OCI-LY1 (cell line): Measurements from ENCODE around the gene RNF17.

Experiments
- H2AFZ ChIP-seq: fragments of 200-600 bp; sonication (generic), shearing (Covaris generic); 2 replicates; pipeline ENCODE4 v1.6.0; 2014; ENCODE audit warnings: antibody characterized with exemption, mild to moderate bottlenecking, low read length
- H3F3A ChIP-seq: fragments of 200-600 bp; sonication (generic), shearing (Covaris generic); 2 replicates; pipeline ENCODE4 v1.6.0; 2014; ENCODE audit warnings: mild to moderate bottlenecking, antibody characterized with exemption, low read length, moderate library complexity; ENCODE audit not compliant: insufficient read depth
- H3K27ac ChIP-seq: fragments of 200-600 bp; sonication (generic); 2 replicates; pipeline ENCODE4 v1.5.1; 2014; ENCODE audit warnings: low read length, mixed run types, mild to moderate bottlenecking, low read depth; ENCODE audit not compliant: poor library complexity, severe bottlenecking
- H3K27me3 ChIP-seq: fragments of 200-600 bp; sonication (generic); 2 replicates; pipeline ENCODE4 v1.6.0; 2014; ENCODE audit warnings: antibody characterized with exemption, mild to moderate bottlenecking, low read length, moderate library complexity; ENCODE audit not compliant: insufficient read depth
- H3K36me3 ChIP-seq: fragments of 200-600 bp; sonication (generic); 2 replicates; pipeline ENCODE4 v1.6.1; 2014; ENCODE audit warnings: mild to moderate bottlenecking, antibody characterized with exemption, low read length, moderate library complexity, mixed read lengths; ENCODE audit not compliant: insufficient read depth
- H3K4me1 ChIP-seq: fragments of 200-600 bp; sonication (generic); 2 replicates; pipeline ENCODE4 v1.5.1; 2014; ENCODE audit warnings: mild to moderate bottlenecking, low read length, moderate library complexity; ENCODE audit not compliant: insufficient read depth, severe bottlenecking
- H3K4me2 ChIP-seq: fragments of 200-600 bp; sonication (generic), shearing (Covaris generic); 2 replicates; pipeline ENCODE4 v1.6.1; 2014; ENCODE audit warnings: low read length
- H3K4me3 ChIP-seq: fragments of 200-600 bp; sonication (generic); 2 replicates; pipeline ENCODE4 v1.5.1; 2014; ENCODE audit warnings: low read length, low read depth, mild to moderate bottlenecking, mixed read lengths; ENCODE audit not compliant: poor library complexity, severe bottlenecking
- H3K79me2 ChIP-seq: fragments of 200-600 bp; shearing (Covaris generic); 2 replicates; pipeline ENCODE4 v1.6.1; 2016; ENCODE audit warnings: mixed run types, low read length, mixed read lengths; ENCODE audit not compliant: insufficient read depth
- H3K9ac ChIP-seq: fragments of 200-600 bp; sonication (generic), shearing (Covaris generic); 2 replicates; pipeline ENCODE4 v1.6.1; 2014; ENCODE audit warnings: mild to moderate bottlenecking, low read length, mixed read lengths
- H3K9me2 ChIP-seq: fragments of 200-600 bp; sonication (generic), shearing (Covaris generic); 2 replicates; pipeline ENCODE4 v1.6.1; 2014; ENCODE audit warnings: low read depth, mild to moderate bottlenecking, low read length, mixed read lengths
- H3K9me3 ChIP-seq: fragments of 200-600 bp; shearing (Covaris generic); 2 replicates; pipeline ENCODE4 v1.6.1; 2014; ENCODE audit warnings: low read length, mixed read lengths
- H4K20me1 ChIP-seq: fragments of 200-600 bp; sonication (generic), shearing (Covaris generic); 2 replicates; pipeline ENCODE4 v1.6.0; 2016; ENCODE audit warnings: mild to moderate bottlenecking, low read length; ENCODE audit not compliant: insufficient read depth
- CTCF ChIP-seq: fragments of 200-600 bp; sonication (generic), shearing (Covaris generic); IDR thresholded peaks from 2 replicates; pipeline ENCODE4 v1.5.1; 2017; ENCODE audit warnings: mild to moderate bottlenecking, antibody characterized with exemption, low read length, moderate library complexity, mixed read lengths
- EZH2 ChIP-seq: fragments of 200-600 bp; sonication (generic), shearing (Covaris generic); IDR thresholded peaks from 2 replicates; pipeline ENCODE4 v1.8.0; 2017; ENCODE audit warnings: borderline replicate concordance, mixed run types, mild to moderate bottlenecking, antibody characterized with exemption, low read length, moderate library complexity, mixed read lengths

The RNF17 gene

GRCh38 chr13:24858953-24859352 lies 95.0 kb downstream of the RNF17 start:
- H3K9me3 ChIP-seq = no peaks in the 10 kb centered on the region
- no peak overlapping the region for H2AFZ ChIP-seq
- H3K9me2 ChIP-seq = no peaks in the 10 kb centered on the region
- H3K4me1 ChIP-seq = no peaks in the 10 kb centered on the region
- no peak for TF ChIP-seq EZH2
- peak; percentile 27; the same call in 1 of the 2 replicates for TF ChIP-seq CTCF
- no peaks in the 10 kb centered on the region for H3K36me3 ChIP-seq
- H3K4me2 ChIP-seq = no peak overlapping the region
- no peak overlapping the region for H3K9ac ChIP-seq
- H3K4me3 ChIP-seq = no peak overlapping the region
- H4K20me1 ChIP-seq = no peaks in the 10 kb centered on the region
- H3K79me2 ChIP-seq = no peaks in the 10 kb centered on the region
- no peaks in the 10 kb centered on the region for H3F3A ChIP-seq
- H3K27me3 ChIP-seq = no peaks in the 10 kb centered on the region
- H3K27ac ChIP-seq = no peak overlapping the region

DNA sequence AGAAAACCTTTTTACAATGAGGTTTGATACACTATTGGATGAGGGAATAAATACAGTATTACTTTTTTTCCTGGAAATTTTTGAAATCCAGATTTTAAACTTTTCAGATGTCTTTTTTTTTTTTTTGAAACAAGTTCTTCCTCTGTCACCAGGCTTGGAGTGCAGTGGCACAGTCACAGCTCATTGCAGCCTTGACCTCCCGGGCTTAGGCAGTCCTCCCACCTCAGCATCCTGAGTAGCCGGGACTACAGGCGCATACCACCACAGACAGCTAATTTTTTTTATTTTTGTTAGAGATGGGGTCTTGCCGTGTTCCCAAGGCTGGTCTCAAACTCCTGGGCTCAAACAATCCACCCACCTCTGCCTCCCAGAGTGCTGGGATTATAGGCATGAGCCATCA lies 96.8 kb downstream of the RNF17 start:
- H3K4me3 ChIP-seq = no peak overlapping the region
- no peak overlapping the region for H3K9ac ChIP-seq
- no peaks in the 10 kb centered on the region for H3K4me1 ChIP-seq
- H3K9me3 ChIP-seq = no peaks in the 10 kb centered on the region
- H4K20me1 ChIP-seq = no peaks in the 10 kb centered on the region
- H3K27ac ChIP-seq = no peak overlapping the region
- no peak overlapping the region for H2AFZ ChIP-seq
- no peaks in the 10 kb centered on the region for H3K79me2 ChIP-seq
- H3F3A ChIP-seq = no peaks in the 10 kb centered on the region
- H3K9me2 ChIP-seq = no peaks in the 10 kb centered on the region
- no peak overlapping the region for H3K4me2 ChIP-seq
- H3K36me3 ChIP-seq = no peaks in the 10 kb centered on the region
- TF ChIP-seq EZH2 (no peak), CTCF (no peak)
- H3K27me3 ChIP-seq = no peaks in the 10 kb centered on the region

DNA sequence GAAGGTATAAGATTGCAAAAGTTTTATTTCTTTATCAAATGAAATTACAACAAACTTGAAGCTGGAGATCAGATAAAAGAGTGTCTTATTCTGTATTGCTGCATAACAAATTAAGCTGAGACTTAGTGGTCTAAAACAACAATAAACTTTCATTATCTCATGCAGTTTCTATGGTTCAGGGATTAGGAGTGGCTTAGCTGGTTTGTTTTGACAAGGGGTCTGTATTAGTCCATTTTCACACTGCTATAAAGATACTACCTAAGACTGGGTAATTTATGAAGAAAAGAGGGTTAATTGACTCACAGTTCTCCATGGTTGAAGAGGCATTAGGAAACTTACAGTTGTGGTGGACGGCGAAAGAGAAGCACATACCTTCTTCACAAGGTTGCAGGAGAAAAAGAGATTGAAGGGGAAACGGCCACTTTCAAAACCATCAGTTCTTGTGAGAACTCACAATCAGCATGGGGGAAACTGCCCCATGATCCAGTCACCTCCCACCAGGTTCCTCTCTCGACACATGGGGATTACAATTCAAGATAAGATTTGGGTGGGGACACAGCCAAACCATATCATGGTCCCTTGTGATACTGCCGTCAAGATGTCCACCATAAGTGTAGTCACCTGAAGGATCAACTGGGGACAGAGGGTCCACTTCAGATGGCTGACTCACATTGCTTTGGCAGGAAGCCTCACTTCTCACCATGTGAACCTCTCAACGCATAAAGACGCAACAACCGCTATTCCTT lies 97.8 kb downstream of the RNF17 start:
- Histone ChIP-seq H3K79me2 (no peaks in the 10 kb centered on the region), H2AFZ (no peak overlapping the region), H3F3A (no peaks in the 10 kb centered on the region), H3K4me2 (no peak overlapping the region), H3K4me1 (no peaks in the 10 kb centered on the region), H3K27ac (no peak overlapping the region), H3K9me3 (no peaks in the 10 kb centered on the region), H3K4me3 (no peak overlapping the region), H3K27me3 (no peaks in the 10 kb centered on the region), H3K36me3 (no peaks in the 10 kb centered on the region), H4K20me1 (no peaks in the 10 kb centered on the region), H3K9ac (no peak overlapping the region), H3K9me2 (no peaks in the 10 kb centered on the region)
- TF ChIP-seq CTCF (no peak), EZH2 (no peak)
